Panc1 (cell line): Measurements from ENCODE around the gene PFKFB3.

ENCODE experiments used
- CTCF ChIP-seq: fragments of 450-650 bp; IDR thresholded peaks from 2 replicates; pipeline ENCODE4 v1.5.1; 2017; ENCODE audit warnings: mild to moderate bottlenecking
- POLR2AphosphoS5 ChIP-seq: IDR thresholded peaks from 2 replicates; pipeline ENCODE4 v1.6.1; 2012; ENCODE audit warnings: mild to moderate bottlenecking, low read depth, low read length, moderate library complexity
- TCF7L2 ChIP-seq: IDR thresholded peaks from 2 replicates; pipeline ENCODE4 v1.6.1; 2011; ENCODE audit warnings: mild to moderate bottlenecking, low read depth, low read length, inconsistent platforms

DNA sequence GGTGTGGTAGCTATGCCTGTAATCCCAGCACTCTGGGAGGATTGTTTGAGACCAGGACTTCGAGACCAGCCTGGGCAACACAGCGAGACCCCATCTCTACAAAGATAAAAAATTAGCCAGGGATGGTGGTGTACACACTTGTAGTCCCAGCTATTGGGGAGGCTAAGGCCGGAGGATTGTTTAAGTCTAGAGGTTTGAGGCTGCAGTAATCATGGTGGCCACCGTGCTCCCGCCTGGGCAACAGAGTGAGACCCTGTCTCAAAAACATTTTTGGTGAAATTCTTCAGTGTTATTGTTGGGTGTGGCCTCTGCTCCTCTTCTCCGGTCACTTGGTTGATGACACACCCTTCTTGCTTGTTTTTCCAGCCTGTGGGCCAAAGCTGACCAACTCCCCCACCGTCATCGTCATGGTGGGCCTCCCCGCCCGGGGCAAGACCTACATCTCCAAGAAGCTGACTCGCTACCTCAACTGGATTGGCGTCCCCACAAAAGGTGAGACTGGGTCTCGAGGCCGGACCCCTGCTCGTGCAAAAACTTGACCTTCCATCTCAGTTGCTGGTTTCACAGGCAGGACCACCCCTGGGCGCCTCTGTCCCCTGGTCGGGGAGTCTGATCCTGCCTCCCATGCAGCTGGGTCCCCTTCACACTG lies 10.6 kb downstream of the PFKFB3 start:
- TF ChIP-seq TCF7L2 (no peak), CTCF (no peak), POLR2AphosphoS5 (no peak)
